T-helper 2 cell treated with Interferon-gamma antibody and Interleukin-4, amounts not matched to agents 5 μg/mL and 100 μg/mL, for 36 hours (primary cell): ENCODE results near the gene IRF4.

Experiments used
- DNase-seq: peaks from one replicate; pipeline ENCODE4 v3.0.0; 2021; ENCODE audit warnings: low spot score
- H3K27ac Mint-ChIP-seq: one replicate; pipeline ENCODE4 v1.8.0; 2021; ENCODE audit warnings: mild to moderate bottlenecking, mixed read lengths
- H3K27me3 Mint-ChIP-seq: one replicate; pipeline ENCODE4 v1.8.0; 2021; ENCODE audit warnings: low read depth, mixed read lengths
- H3K36me3 Mint-ChIP-seq: one replicate; pipeline ENCODE4 v1.8.0; 2021; ENCODE audit warnings: low read depth, mixed read lengths
- H3K4me1 Mint-ChIP-seq: one replicate; pipeline ENCODE4 v1.8.0; 2021; ENCODE audit warnings: low read depth, mixed read lengths
- H3K4me3 Mint-ChIP-seq: one replicate; pipeline ENCODE4 v1.8.0; 2022; ENCODE audit warnings: mild to moderate bottlenecking, moderate library complexity, mixed read lengths
- H3K9me3 Mint-ChIP-seq: one replicate; pipeline ENCODE4 v1.8.0; 2021; ENCODE audit warnings: mixed read lengths

The IRF4 gene

GRCh38 chr6:428047-428603 lies 36.6 kb downstream of the IRF4 start:
- Mint-ChIP-seq H3K27ac (no peak overlapping the region), H3K4me1 (peaks cover 67% of the 10 kb centered on the region), H3K36me3 (no peaks in the 10 kb centered on the region), H3K27me3 (no peaks in the 10 kb centered on the region), H3K9me3 (no peaks in the 10 kb centered on the region), H3K4me3 (peak overlapping the region; percentile 7)
- no peak for DNase-seq

DNA sequence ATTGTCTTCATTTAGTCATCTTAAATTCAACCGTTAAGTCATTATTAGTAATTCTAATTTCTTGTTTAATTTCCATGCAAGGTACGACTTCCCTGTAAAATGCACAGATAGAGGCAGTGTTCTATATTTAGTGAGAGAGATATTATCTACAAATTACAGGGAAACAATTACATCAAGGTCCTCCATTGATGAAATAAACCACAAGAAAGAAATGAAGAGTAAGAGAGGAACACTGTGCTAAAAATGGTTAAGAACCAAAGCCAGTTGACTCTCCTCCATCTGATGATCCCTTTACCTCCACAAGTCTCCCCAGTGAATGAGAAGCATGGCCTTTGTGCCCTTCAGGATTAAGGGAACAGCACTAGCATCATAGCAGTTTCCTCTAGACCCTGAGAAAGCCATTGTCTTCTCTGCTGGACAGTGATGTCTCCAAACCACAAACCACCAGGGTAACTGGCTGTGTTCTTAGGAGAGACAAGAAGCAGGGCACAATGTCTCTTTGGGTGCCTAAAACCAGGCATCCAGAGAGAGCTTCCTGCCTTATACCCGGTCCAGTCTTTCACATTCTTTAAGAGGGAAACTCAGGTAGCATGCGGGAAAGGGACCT lies 38.1 kb downstream of the IRF4 start:
- Mint-ChIP-seq H3K27me3 (no peaks in the 10 kb centered on the region), H3K4me3 (peak overlapping the region; percentile 45), H3K9me3 (no peaks in the 10 kb centered on the region), H3K27ac (peak overlapping the region; percentile 78), H3K4me1 (peaks cover 73% of the 10 kb centered on the region), H3K36me3 (no peaks in the 10 kb centered on the region)
- peak; percentile 38 for DNase-seq

- H3K4me1 Mint-ChIP-seq: peaks cover 77% of the 10 kb centered on the region
- no peaks in the 10 kb centered on the region for H3K9me3 Mint-ChIP-seq
Measured at GRCh38 chr6:431504-431903, 40.0 kb downstream of the IRF4 start.

DNA sequence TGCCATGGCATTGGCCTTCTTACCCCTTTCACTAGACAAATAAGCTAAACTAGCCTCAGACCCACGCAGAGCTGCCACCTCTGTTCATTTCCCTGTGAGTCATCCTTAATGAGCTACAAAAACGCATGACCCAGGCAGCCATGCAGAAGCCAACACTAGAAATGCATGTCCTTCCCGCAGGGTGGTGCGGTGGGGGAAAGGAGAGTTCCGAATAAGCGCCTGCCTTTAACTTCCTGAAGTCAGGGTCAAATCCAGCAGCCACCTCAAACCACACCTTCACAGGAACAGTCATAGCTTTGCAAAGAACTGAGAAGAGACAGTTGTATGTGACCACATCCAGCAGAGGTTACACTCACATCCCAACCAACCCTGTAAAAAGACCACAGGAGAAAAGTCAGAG lies 40.4 kb downstream of the IRF4 start:
- Mint-ChIP-seq H3K27ac (peak overlapping the region; percentile 61), H3K9me3 (no peaks in the 10 kb centered on the region), H3K27me3 (no peaks in the 10 kb centered on the region), H3K4me1 (peaks cover 76% of the 10 kb centered on the region), H3K36me3 (no peaks in the 10 kb centered on the region), H3K4me3 (peak overlapping the region; percentile 64)
- peak; percentile 88 for DNase-seq

More at GRCh38 chr6:431504-431903, 40.0 kb downstream of the IRF4 start:
- H3K36me3 Mint-ChIP-seq: no peaks in the 10 kb centered on the region
- H3K27me3 Mint-ChIP-seq: no peaks in the 10 kb centered on the region
- peak overlapping the region; percentile 64 for H3K4me3 Mint-ChIP-seq
- peak overlapping the region; percentile 61 for H3K27ac Mint-ChIP-seq
- DNase-seq: peak; percentile 39

GRCh38 chr6:434051-434705 lies 42.6 kb downstream of the IRF4 start:
- DNase-seq: no peak
- Mint-ChIP-seq H3K4me3 (peak overlapping the region; percentile 76), H3K36me3 (no peaks in the 10 kb centered on the region), H3K9me3 (no peaks in the 10 kb centered on the region), H3K27ac (peak overlapping the region; percentile 90), H3K4me1 (peaks cover 61% of the 10 kb centered on the region), H3K27me3 (no peaks in the 10 kb centered on the region)

DNA sequence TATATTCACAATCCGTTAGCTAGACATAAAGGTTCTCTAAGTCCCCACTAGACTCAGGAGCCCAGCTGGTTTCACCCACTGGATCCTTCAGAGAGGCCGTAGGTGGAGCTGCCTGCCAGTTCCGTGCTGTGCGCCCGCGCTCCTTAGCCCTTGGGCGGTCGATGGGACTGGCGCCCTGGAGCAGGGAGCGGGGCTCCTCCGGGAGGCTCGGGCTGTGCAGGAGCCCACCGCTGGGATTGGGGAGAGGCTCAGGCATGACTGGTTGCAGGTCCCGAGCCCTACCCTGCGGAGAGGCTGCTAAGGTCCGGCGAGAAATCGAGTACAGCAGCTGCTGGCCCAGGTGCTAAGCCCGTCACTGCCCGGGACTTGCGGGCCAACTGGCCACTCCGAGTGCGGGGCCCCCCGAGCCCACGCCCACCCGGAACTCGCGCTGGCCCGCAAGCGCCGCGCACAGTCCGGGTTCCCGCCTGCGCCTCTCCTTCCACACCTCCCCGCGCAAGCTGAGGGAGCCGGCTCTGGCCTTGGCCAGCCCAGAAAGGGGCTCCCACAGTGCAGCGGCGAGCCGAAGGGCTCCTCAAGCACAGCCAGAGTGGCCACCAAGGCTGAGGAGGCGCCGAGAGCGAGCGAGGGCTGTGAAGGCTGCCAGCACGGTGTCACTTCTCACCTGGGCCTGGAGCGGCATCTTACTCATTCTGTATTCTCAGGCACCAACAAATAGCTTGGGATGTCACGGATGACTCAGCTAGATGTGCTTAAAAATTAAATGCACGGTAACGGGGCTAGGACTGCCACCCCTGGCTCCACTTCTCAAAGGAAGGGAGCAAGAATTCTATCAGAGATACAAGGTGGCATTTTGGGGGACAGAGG lies 44.1 kb downstream of the IRF4 start:
- no peaks in the 10 kb centered on the region for H3K27me3 Mint-ChIP-seq
- H3K36me3 Mint-ChIP-seq: no peaks in the 10 kb centered on the region
- no peak for DNase-seq
- peak overlapping the region; percentile 76 for H3K4me3 Mint-ChIP-seq
- no peaks in the 10 kb centered on the region for H3K9me3 Mint-ChIP-seq
- H3K27ac Mint-ChIP-seq: peak overlapping the region; percentile 90
- peaks cover 47% of the 10 kb centered on the region for H3K4me1 Mint-ChIP-seq

GRCh38 chr6:436308-437036 lies 44.9 kb downstream of the IRF4 start:
- DNase-seq: no peak
- H3K27ac Mint-ChIP-seq: no peak overlapping the region
- H3K4me1 Mint-ChIP-seq: peaks cover 43% of the 10 kb centered on the region
- H3K27me3 Mint-ChIP-seq: no peaks in the 10 kb centered on the region
- H3K36me3 Mint-ChIP-seq: no peaks in the 10 kb centered on the region
- H3K9me3 Mint-ChIP-seq: no peaks in the 10 kb centered on the region
- no peak overlapping the region for H3K4me3 Mint-ChIP-seq

GRCh38 chr6:437037-437392 lies 45.5 kb downstream of the IRF4 start:
- Mint-ChIP-seq H3K36me3 (no peaks in the 10 kb centered on the region), H3K4me3 (no peak overlapping the region), H3K27me3 (no peaks in the 10 kb centered on the region), H3K4me1 (peaks cover 38% of the 10 kb centered on the region), H3K9me3 (no peaks in the 10 kb centered on the region), H3K27ac (no peak overlapping the region)
- peak; percentile 2 for DNase-seq

DNA sequence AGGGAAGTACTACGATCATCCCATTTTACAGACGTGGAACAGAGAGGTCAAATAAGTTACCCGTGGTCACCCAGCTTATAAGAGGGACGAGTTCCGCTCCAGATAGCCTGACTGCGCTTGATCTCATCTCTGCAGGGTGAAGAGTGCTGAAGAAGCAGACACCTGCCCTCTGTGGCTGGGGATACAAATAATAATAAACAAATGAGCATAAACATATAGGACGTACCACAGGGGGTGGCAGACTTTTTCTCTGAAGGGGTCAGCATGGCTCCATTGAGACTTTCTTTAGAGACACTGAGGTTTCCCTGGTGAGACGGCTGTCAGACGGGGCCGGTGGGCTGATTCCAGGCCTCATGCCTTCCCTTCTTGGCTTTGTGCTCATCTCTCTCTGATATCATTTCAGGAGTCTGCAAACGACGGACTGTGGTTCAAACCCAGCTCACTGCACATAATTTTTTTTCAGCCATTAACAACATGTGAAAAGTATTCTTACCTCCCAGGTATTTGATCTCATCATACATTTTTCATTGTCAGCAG lies 47.1 kb downstream of the IRF4 start:
- Mint-ChIP-seq H3K27me3 (no peaks in the 10 kb centered on the region), H3K4me1 (peaks cover 29% of the 10 kb centered on the region), H3K27ac (no peak overlapping the region), H3K4me3 (no peak overlapping the region), H3K36me3 (no peaks in the 10 kb centered on the region), H3K9me3 (no peaks in the 10 kb centered on the region)
- peak; percentile 2 for DNase-seq

- H3K27ac Mint-ChIP-seq: no peak overlapping the region
- peak; percentile 2 for DNase-seq
- H3K4me1 Mint-ChIP-seq: peaks cover 26% of the 10 kb centered on the region
- H3K36me3 Mint-ChIP-seq: no peaks in the 10 kb centered on the region
- no peak overlapping the region for H3K4me3 Mint-ChIP-seq
- no peaks in the 10 kb centered on the region for H3K9me3 Mint-ChIP-seq
- H3K27me3 Mint-ChIP-seq: no peaks in the 10 kb centered on the region
Measured at GRCh38 chr6:439641-440167, 48.2 kb downstream of the IRF4 start.

GRCh38 chr6:441126-441920 lies 49.8 kb downstream of the IRF4 start:
- no peaks in the 10 kb centered on the region for H3K36me3 Mint-ChIP-seq
- H3K4me3 Mint-ChIP-seq: no peak overlapping the region
- no peak for DNase-seq
- H3K9me3 Mint-ChIP-seq: no peaks in the 10 kb centered on the region
- H3K27ac Mint-ChIP-seq: no peak overlapping the region
- H3K27me3 Mint-ChIP-seq: no peaks in the 10 kb centered on the region
- peaks cover 33% of the 10 kb centered on the region for H3K4me1 Mint-ChIP-seq

GRCh38 chr6:443621-444159 lies 52.1 kb downstream of the IRF4 start:
- Mint-ChIP-seq H3K27ac (peak overlapping the region; percentile 15), H3K4me3 (no peak overlapping the region), H3K4me1 (peaks cover 52% of the 10 kb centered on the region), H3K36me3 (no peaks in the 10 kb centered on the region), H3K9me3 (no peaks in the 10 kb centered on the region), H3K27me3 (no peaks in the 10 kb centered on the region)
- DNase-seq: no peak
